Osteocyte (in vitro differentiated cells): Measurements from ENCODE around the gene BLOC1S6. TPM values are rescaled to one million over a fixed set of nuclear protein-coding genes. Genes with fewer than 3 reads are reported as not detected.
A peak's percentile ranks its signal among the peaks of the same experiment; 100 is the strongest.

Source experiments
- DNase-seq: peaks from one replicate; pipeline ENCODE4 v3.0.0; 2021; ENCODE audit warnings: mixed read lengths; ENCODE audit not compliant: unreplicated experiment; ENCODE audit errors: extremely low spot score
- H3K27ac Mint-ChIP-seq: one replicate; pipeline ENCODE4 v1.8.0; 2021; ENCODE audit warnings: mild to moderate bottlenecking, mixed read lengths; ENCODE audit not compliant: unreplicated experiment
- H3K27me3 Mint-ChIP-seq: one replicate; pipeline ENCODE4 v1.8.0; 2021; ENCODE audit warnings: mixed read lengths; ENCODE audit not compliant: unreplicated experiment
- H3K36me3 Mint-ChIP-seq: one replicate; pipeline ENCODE4 v1.8.0; 2021; ENCODE audit warnings: mixed read lengths; ENCODE audit not compliant: unreplicated experiment
- H3K4me1 Mint-ChIP-seq: one replicate; pipeline ENCODE4 v1.8.0; 2021; ENCODE audit warnings: mixed read lengths; ENCODE audit not compliant: unreplicated experiment
- H3K4me3 Mint-ChIP-seq: one replicate; pipeline ENCODE4 v1.8.0; 2021; ENCODE audit warnings: mild to moderate bottlenecking, moderate library complexity, mixed read lengths; ENCODE audit not compliant: unreplicated experiment
- H3K9me3 Mint-ChIP-seq: one replicate; pipeline ENCODE4 v1.8.0; 2021; ENCODE audit warnings: mixed read lengths; ENCODE audit not compliant: unreplicated experiment
- total RNA-seq: library from RNA; stranded (reverse); gene quantifications from 2 replicates; pipeline ENCODE4 v1.2.1, GENCODE V29; 2021
- TF ChIP-seq, protein P1 (sequence below): fragments of 200-600 bp; sonication (generic); IDR thresholded peaks from 2 replicates; pipeline ENCODE4 v1.5.0; 2021; ENCODE audit warnings: antibody characterized with exemption, mild to moderate bottlenecking, moderate library complexity

BLOC1S6 gene
- total RNA-seq, 1 donor from 2014 or later, result 49.7 TPM

GRCh38 chr15:45604326-45604725 lies 17.1 kb downstream of the BLOC1S6 start:
- TF ChIP-seq, protein P1, sequence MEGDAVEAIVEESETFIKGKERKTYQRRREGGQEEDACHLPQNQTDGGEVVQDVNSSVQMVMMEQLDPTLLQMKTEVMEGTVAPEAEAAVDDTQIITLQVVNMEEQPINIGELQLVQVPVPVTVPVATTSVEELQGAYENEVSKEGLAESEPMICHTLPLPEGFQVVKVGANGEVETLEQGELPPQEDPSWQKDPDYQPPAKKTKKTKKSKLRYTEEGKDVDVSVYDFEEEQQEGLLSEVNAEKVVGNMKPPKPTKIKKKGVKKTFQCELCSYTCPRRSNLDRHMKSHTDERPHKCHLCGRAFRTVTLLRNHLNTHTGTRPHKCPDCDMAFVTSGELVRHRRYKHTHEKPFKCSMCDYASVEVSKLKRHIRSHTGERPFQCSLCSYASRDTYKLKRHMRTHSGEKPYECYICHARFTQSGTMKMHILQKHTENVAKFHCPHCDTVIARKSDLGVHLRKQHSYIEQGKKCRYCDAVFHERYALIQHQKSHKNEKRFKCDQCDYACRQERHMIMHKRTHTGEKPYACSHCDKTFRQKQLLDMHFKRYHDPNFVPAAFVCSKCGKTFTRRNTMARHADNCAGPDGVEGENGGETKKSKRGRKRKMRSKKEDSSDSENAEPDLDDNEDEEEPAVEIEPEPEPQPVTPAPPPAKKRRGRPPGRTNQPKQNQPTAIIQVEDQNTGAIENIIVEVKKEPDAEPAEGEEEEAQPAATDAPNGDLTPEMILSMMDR, result no peak
- no peaks in the 10 kb centered on the region for H3K4me1 Mint-ChIP-seq
- no peaks in the 10 kb centered on the region for H3K9me3 Mint-ChIP-seq
- peaks cover 20% of the 10 kb centered on the region for H3K36me3 Mint-ChIP-seq
- no peak overlapping the region for H3K27ac Mint-ChIP-seq
- no peak overlapping the region for H3K4me3 Mint-ChIP-seq
- no peak for DNase-seq
- H3K27me3 Mint-ChIP-seq, result no peaks in the 10 kb centered on the region

DNA sequence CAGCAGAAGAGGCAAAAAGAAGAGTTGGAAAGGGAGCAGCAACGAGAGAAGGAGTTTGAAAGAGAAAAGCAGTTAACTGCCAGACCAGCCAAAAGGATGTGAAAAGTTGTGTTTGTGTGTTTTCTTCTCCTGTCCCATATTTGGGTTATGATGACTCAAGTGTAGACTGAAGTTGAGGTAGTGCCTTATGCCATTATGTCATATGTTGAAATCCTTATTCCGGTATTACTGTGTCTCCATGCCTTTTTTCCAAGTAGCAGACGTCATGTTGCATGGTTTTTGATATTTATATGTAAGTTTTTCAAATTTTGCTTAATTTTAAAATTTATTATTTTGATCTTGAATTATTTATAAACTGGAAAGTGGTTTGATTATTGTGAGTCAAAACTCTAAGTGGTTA lies 19.2 kb downstream of the BLOC1S6 start:
- Mint-ChIP-seq H3K9me3 (no peaks in the 10 kb centered on the region), H3K4me3 (no peak overlapping the region), H3K27ac (no peak overlapping the region), H3K36me3 (peaks cover 19% of the 10 kb centered on the region), H3K27me3 (no peaks in the 10 kb centered on the region), H3K4me1 (no peaks in the 10 kb centered on the region)
- no peak for DNase-seq
- TF ChIP-seq, protein P1, result no peak

- Mint-ChIP-seq H3K9me3 (no peaks in the 10 kb centered on the region), H3K4me1 (no peaks in the 10 kb centered on the region), H3K27ac (no peak overlapping the region), H3K4me3 (no peak overlapping the region), H3K27me3 (no peaks in the 10 kb centered on the region), H3K36me3 (peaks cover 19% of the 10 kb centered on the region)
- TF ChIP-seq, protein P1, result no peak
- DNase-seq, result no peak
Observed at GRCh38 chr15:45606841-45607240, 19.7 kb downstream of the BLOC1S6 start.

GRCh38 chr15:45611305-45611704 lies 24.1 kb downstream of the BLOC1S6 start:
- TF ChIP-seq, protein P1, result peak; percentile 62
- H3K36me3 Mint-ChIP-seq, result peaks cover 14% of the 10 kb centered on the region
- no peak for DNase-seq
- H3K4me1 Mint-ChIP-seq, result peaks cover 8% of the 10 kb centered on the region
- H3K27me3 Mint-ChIP-seq, result no peaks in the 10 kb centered on the region
- H3K9me3 Mint-ChIP-seq, result no peaks in the 10 kb centered on the region
- no peak overlapping the region for H3K27ac Mint-ChIP-seq
- H3K4me3 Mint-ChIP-seq, result no peak overlapping the region

DNA sequence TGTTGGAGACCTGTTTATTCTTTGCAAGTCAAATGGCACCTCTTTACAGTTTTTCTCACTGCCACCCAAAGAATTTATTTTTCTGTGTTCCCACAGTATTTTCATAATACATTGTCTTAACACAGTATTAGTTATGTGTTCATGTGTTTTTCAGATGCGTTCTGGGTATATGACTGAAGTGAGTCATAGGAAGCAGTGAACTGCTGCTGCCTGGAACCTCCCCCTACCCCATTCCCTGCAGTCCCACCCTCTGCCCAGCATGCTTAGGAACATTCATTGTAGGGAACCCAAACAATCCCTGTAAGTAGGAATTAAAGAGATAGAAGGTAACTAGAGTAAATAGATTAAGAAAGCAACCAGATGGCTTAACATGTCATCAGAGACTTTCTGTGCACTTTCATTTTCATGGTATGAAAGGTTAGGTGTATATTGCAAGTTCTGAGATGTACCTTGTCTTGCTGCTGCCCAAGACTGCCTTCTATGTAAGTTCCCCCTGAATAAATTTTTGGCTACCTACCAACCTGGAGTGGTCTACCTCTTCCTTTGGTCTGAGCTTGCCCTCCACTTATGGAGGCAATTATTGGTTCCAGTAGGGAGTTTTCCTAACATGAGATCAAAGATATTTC lies 25.7 kb downstream of the BLOC1S6 start:
- H3K27ac Mint-ChIP-seq, result peak overlapping the region; percentile 37
- H3K4me3 Mint-ChIP-seq, result no peak overlapping the region
- DNase-seq, result no peak
- no peaks in the 10 kb centered on the region for H3K9me3 Mint-ChIP-seq
- H3K27me3 Mint-ChIP-seq, result no peaks in the 10 kb centered on the region
- TF ChIP-seq, protein P1, result no peak
- H3K36me3 Mint-ChIP-seq, result peaks cover 8% of the 10 kb centered on the region
- H3K4me1 Mint-ChIP-seq, result peaks cover 8% of the 10 kb centered on the region
